ENCODE measurements around the gene BCORL1. TPM values are rescaled to one million over a fixed set of nuclear protein-coding genes. Genes with fewer than 3 reads are reported as not detected.

The BCORL1 gene
- total and polyA plus RNA-seq, 2 donors (not counting 1 experiment from before 2014, with no cell fraction given) = 1.9 to 14.3 TPM

GRCh38 chrX:130072345-130072740, 89.9 kb downstream of the BCORL1 start:
- no peaks in the 10 kb centered on the region for H3K27me3 Mint-ChIP-seq
- intact Hi-C loops (cut with micrococcal nuclease) = no loop called here
- no peaks in the 10 kb centered on the region for H3K27me3 ChIP-seq (replicated peaks in 1 of 4; ENCODE audit: control extremely low read depth in 1 of 4, control insufficient read depth in 3 of 4, insufficient read depth in 4 of 4, low read length in 3 of 4)
- no peak overlapping the region for H3K27ac ChIP-seq (ENCODE audit: low read length in 2 of 2)
- TF ChIP-seq, protein P1, sequence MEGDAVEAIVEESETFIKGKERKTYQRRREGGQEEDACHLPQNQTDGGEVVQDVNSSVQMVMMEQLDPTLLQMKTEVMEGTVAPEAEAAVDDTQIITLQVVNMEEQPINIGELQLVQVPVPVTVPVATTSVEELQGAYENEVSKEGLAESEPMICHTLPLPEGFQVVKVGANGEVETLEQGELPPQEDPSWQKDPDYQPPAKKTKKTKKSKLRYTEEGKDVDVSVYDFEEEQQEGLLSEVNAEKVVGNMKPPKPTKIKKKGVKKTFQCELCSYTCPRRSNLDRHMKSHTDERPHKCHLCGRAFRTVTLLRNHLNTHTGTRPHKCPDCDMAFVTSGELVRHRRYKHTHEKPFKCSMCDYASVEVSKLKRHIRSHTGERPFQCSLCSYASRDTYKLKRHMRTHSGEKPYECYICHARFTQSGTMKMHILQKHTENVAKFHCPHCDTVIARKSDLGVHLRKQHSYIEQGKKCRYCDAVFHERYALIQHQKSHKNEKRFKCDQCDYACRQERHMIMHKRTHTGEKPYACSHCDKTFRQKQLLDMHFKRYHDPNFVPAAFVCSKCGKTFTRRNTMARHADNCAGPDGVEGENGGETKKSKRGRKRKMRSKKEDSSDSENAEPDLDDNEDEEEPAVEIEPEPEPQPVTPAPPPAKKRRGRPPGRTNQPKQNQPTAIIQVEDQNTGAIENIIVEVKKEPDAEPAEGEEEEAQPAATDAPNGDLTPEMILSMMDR (IDR thresholded peaks at IDR 0.05) = no peak
- TF ChIP-seq EZH2 (IDR thresholded peaks at IDR 0.05; ENCODE audit: borderline replicate concordance, insufficient read depth, low read depth, low read length, poor library complexity, severe bottlenecking) = no peak
- H3K4me3 ChIP-seq (ENCODE audit: control extremely low read depth in 1 of 5, extremely low read depth in 1 of 5, insufficient read depth in 1 of 5, low read depth in 2 of 5, low read length in 4 of 5) = no peak overlapping the region
- no peak overlapping the region for H3K9ac ChIP-seq (ENCODE audit: low read length)
- H3K4me1 ChIP-seq (ENCODE audit: control insufficient read depth in 2 of 2, insufficient read depth in 2 of 2, low read length in 2 of 2) = no peaks in the 10 kb centered on the region
- DNase-seq (no peak), ATAC-seq (ENCODE audit: low read depth) (no peak)
- H3K27ac Mint-ChIP-seq = peak overlapping the region; percentile 74
- H3K36me3 ChIP-seq (replicated peaks in 1 of 2; ENCODE audit: control extremely low read depth in 1 of 2, control insufficient read depth in 1 of 2, extremely low read depth in 1 of 2, insufficient read depth in 2 of 2, low read length in 1 of 2) = peaks cover 0 to 35% of the 10 kb centered on the region in 2 experiments
- ChIA-PET POLR2A (no interaction called here), CTCF (interaction anchor here (0.8 kb wide), 1 partner anchor 9 kb away, joined by 3 read pairs; no protein-coding TSS in a partner anchor)
- H2AFZ ChIP-seq (ENCODE audit: insufficient read depth, low read depth, low read length, poor library complexity, severe bottlenecking) = no peak overlapping the region
- H3K4me2 ChIP-seq (replicated peaks; ENCODE audit: low read depth, low read length, poor library complexity, severe bottlenecking) = no peak overlapping the region
- peaks cover 4% of the 10 kb centered on the region for H3K79me2 ChIP-seq (ENCODE audit: control insufficient read depth, insufficient read depth, low read length)
- 34% methylated on average over 5 of the region's 10 CpGs for WGBS (ENCODE audit: insufficient coverage)
- peaks cover 7% of the 10 kb centered on the region for H4K20me1 ChIP-seq (ENCODE audit: control insufficient read depth, insufficient read depth, low read length, poor library complexity, severe bottlenecking)
- no peak overlapping the region for H3K4me3 Mint-ChIP-seq
- no peaks in the 10 kb centered on the region for H3K4me1 Mint-ChIP-seq
- no peaks in the 10 kb centered on the region for H3K9me3 Mint-ChIP-seq (ENCODE audit: insufficient read depth)
- no peaks in the 10 kb centered on the region for H3K9me3 ChIP-seq (ENCODE audit: control extremely low read depth in 1 of 3, control insufficient read depth in 2 of 3, insufficient read depth in 1 of 3, low read length in 2 of 3)

- Mint-ChIP-seq H3K9me3 (ENCODE audit: insufficient read depth) (no peaks in the 10 kb centered on the region), H3K27ac (no peak overlapping the region), H3K4me1 (peaks cover 6% of the 10 kb centered on the region), H3K4me3 (no peak overlapping the region), H3K27me3 (no peaks in the 10 kb centered on the region)
- Histone ChIP-seq H4K20me1 (ENCODE audit: control insufficient read depth, insufficient read depth, low read length, poor library complexity, severe bottlenecking) (peaks cover 7% of the 10 kb centered on the region), H3K4me1 (ENCODE audit: control insufficient read depth in 2 of 2, insufficient read depth in 2 of 2, low read length in 2 of 2) (peaks cover 0 to 3% of the 10 kb centered on the region in 2 donors), H3K27me3 (replicated peaks in 1 of 4; ENCODE audit: control extremely low read depth in 1 of 4, control insufficient read depth in 3 of 4, insufficient read depth in 4 of 4, low read length in 3 of 4) (no peaks in the 10 kb centered on the region), H3K9me3 (ENCODE audit: control extremely low read depth in 1 of 3, control insufficient read depth in 2 of 3, insufficient read depth in 1 of 3, low read length in 2 of 3) (no peaks in the 10 kb centered on the region), H3K36me3 (replicated peaks in 1 of 2; ENCODE audit: control extremely low read depth in 1 of 2, control insufficient read depth in 1 of 2, extremely low read depth in 1 of 2, insufficient read depth in 2 of 2, low read length in 1 of 2) (peaks cover 0 to 23% of the 10 kb centered on the region in 2 experiments), H3K4me3 (ENCODE audit: control extremely low read depth in 1 of 5, extremely low read depth in 1 of 5, insufficient read depth in 1 of 5, low read depth in 2 of 5, low read length in 4 of 5) (no peak overlapping the region), H3K79me2 (ENCODE audit: control insufficient read depth, insufficient read depth, low read length) (peaks cover 23% of the 10 kb centered on the region), H3K27ac (ENCODE audit: low read length in 2 of 2) (no peak overlapping the region), H3K9ac (ENCODE audit: low read length) (no peak overlapping the region), H2AFZ (ENCODE audit: insufficient read depth, low read depth, low read length, poor library complexity, severe bottlenecking) (no peak overlapping the region), H3K4me2 (replicated peaks; ENCODE audit: low read depth, low read length, poor library complexity, severe bottlenecking) (no peak overlapping the region)
- ChIA-PET POLR2A (no interaction called here), CTCF (no interaction called here)
- TF ChIP-seq, protein P1 (IDR thresholded peaks at IDR 0.05) = no peak
- no peak for TF ChIP-seq EZH2 (IDR thresholded peaks at IDR 0.05; ENCODE audit: borderline replicate concordance, insufficient read depth, low read depth, low read length, poor library complexity, severe bottlenecking)
- 86% methylated on average over 1 of the region's 4 CpGs for WGBS (ENCODE audit: insufficient coverage)
- intact Hi-C loops (cut with micrococcal nuclease) = no loop called here
- ATAC-seq (ENCODE audit: low read depth) = no peak
- DNase-seq = no peak
Observed at GRCh38 chrX:130075777-130076176, 93.3 kb downstream of the BCORL1 start.

Data from B cell (primary cell).